GM12878 (cell line): Measurements from ENCODE around the gene CYP27A1. TPM values are rescaled to one million over a fixed set of nuclear protein-coding genes. Genes with fewer than 3 reads are reported as not detected.

ENCODE experiments used
- ATAC-seq: fragments of 200-7000 bp; cut with Tn5 transposase; 3 replicates; pipeline ENCODE4 v1.9.1; 2020; ENCODE audit warnings: mild to moderate bottlenecking, moderate library complexity
- BruUV-seq: library from RNA; stranded (reverse); fragments of 400-500 nt; replicated peaks from 2 replicates; lab custom pipeline; 2021; lab: Mats Ljungman, UMichigan
- CTCF ChIA-PET: fragments of 300-600 bp; sonication (Branson Sonifier 250); formaldehyde crosslinking; extraction: SDS; loops from one replicate; lab custom pipeline; 2021; ENCODE audit warnings: inconsistent platforms; lab: Yijun Ruan, JAX
- POLR2A ChIA-PET: fragments of 350-600 bp; formaldehyde crosslinking; extraction: SDS; loops from one replicate; lab custom pipeline; 2021; ENCODE audit warnings: inconsistent platforms; lab: Charles Lee
- RAD21 ChIA-PET: fragments of 300-600 bp; sonication (Branson Sonifier 250); formaldehyde crosslinking; loops from one replicate; lab custom pipeline; 2023; ENCODE audit warnings: antibody characterized with exemption; ENCODE audit not compliant: unreplicated experiment; lab: Charles Lee
- SMC1A ChIA-PET: fragments of 300-600 bp; sonication (Branson Sonifier 250); formaldehyde crosslinking; loops from one replicate; lab custom pipeline; 2023; ENCODE audit not compliant: unreplicated experiment, uncharacterized antibody; lab: Charles Lee
- DNase-seq: peaks from one replicate; pipeline ENCODE4 v3.0.0-alpha.2; 2011; ENCODE audit warnings: low read depth, low spot score
- FAIRE-seq: peaks from 3 replicates; lab custom pipeline; 2011; peaks lifted over from hg19 to GRCh38; lab: Jason Lieb, UNC
- H2AFZ ChIP-seq: 2 replicates; pipeline ENCODE4 v1.6.0; 2011; ENCODE audit warnings: low read depth, low read length, control low read depth; ENCODE audit not compliant: control insufficient read depth
- H3K27ac ChIP-seq: 2 replicates; pipeline ENCODE4 v1.5.1; 2011; ENCODE audit warnings: control low read depth; ENCODE audit not compliant: control insufficient read depth, insufficient read depth
- H3K27me3 ChIP-seq, 2 experiments: replicated peaks in 1 of 2; 2 replicates each; pipeline versions ENCODE4 v1.6.0 to v1.6.1; 2011; ENCODE audit warnings: low read length in 1 of 2; ENCODE audit not compliant: control insufficient read depth in 2 of 2, insufficient read depth in 2 of 2
- H3K36me3 ChIP-seq, 2 experiments: 2 replicates each; pipeline ENCODE4 v1.5.1; 2011; ENCODE audit warnings: low read length in 1 of 2; ENCODE audit not compliant: control insufficient read depth in 2 of 2, insufficient read depth in 2 of 2
- H3K4me1 ChIP-seq: 2 replicates; pipeline ENCODE4 v1.6.1; 2011; ENCODE audit warnings: mild to moderate bottlenecking, low read length, moderate library complexity, mixed read lengths; ENCODE audit not compliant: control insufficient read depth, insufficient read depth
- H3K4me2 ChIP-seq: 2 replicates; pipeline ENCODE4 v1.6.0; 2011; ENCODE audit warnings: control low read depth; ENCODE audit not compliant: control insufficient read depth, insufficient read depth
- H3K4me3 ChIP-seq: fragments of 200-600 bp; sonication (generic); 2 replicates; pipeline ENCODE4 v1.5.1; 2016
- H3K79me2 ChIP-seq: 2 replicates; pipeline ENCODE4 v1.6.0; 2011; ENCODE audit warnings: low read length; ENCODE audit not compliant: control insufficient read depth, insufficient read depth
- H3K9ac ChIP-seq: 2 replicates; pipeline ENCODE4 v1.8.0; 2011; ENCODE audit warnings: low read length, control low read depth, mixed read lengths; ENCODE audit not compliant: control insufficient read depth, insufficient read depth
- H3K9me3 ChIP-seq: replicated peaks from 3 replicates; pipeline ENCODE4 v1.5.1; 2011; ENCODE audit warnings: mild to moderate bottlenecking, low read length; ENCODE audit not compliant: control insufficient read depth, insufficient read depth
- H4K20me1 ChIP-seq: 2 replicates; pipeline ENCODE4 v1.6.0; 2011; ENCODE audit not compliant: control insufficient read depth, insufficient read depth
- KDM1A ChIP-seq: fragments of 200-600 bp; sonication (generic); IDR thresholded peaks from 2 replicates; pipeline ENCODE4 v1.6.1; 2016; ENCODE audit warnings: borderline replicate concordance
- NFIC ChIP-seq: IDR thresholded peaks from 2 replicates; pipeline ENCODE4 v1.6.1; 2012; ENCODE audit warnings: low read depth, mild to moderate bottlenecking, inconsistent platforms, low read length, moderate library complexity
- PBX3 ChIP-seq: IDR thresholded peaks from 2 replicates; pipeline ENCODE4 v1.6.1; 2011; ENCODE audit warnings: mild to moderate bottlenecking, low read depth, low read length, moderate library complexity; ENCODE audit not compliant: insufficient replicate concordance
- ZSCAN29 ChIP-seq: fragments of 450-650 bp; IDR thresholded peaks from 2 replicates; pipeline ENCODE4 v1.6.1; 2017; ENCODE audit warnings: mild to moderate bottlenecking, moderate library complexity
- ZZZ3 ChIP-seq: IDR thresholded peaks from 2 replicates; pipeline ENCODE4 v1.6.1; 2011; ENCODE audit warnings: low read depth; ENCODE audit not compliant: control insufficient read depth, insufficient read length
- WGBS: methylation state at CpG from one replicate; pipeline ENCODE4 v1.1.6; 2016; ENCODE audit warnings: low lambda C conversion rate; ENCODE audit not compliant: insufficient replicate concordance, insufficient coverage; ENCODE audit errors: missing lambda C conversion rate; 5-methylcytosine and 5-hydroxymethylcytosine counted together
- in situ Hi-C: fragments of 300-500 bp; cut with MboI; formaldehyde crosslinking; loops from 9 replicates; pipeline ENCODE4 v1.14.3; 2018; ENCODE audit warnings: mixed read lengths
- intact Hi-C: fragments of 100-400 bp; cut with micrococcal nuclease; formaldehyde crosslinking; loops from one replicate; pipeline ENCODE4 v1.14.2; 2022; ENCODE audit not compliant: unreplicated experiment
- polyA plus RNA-seq, 11 experiments: library from polyadenylated mRNA; depleted of rRNA in 4 of 11; unstranded in 6 of 11; stranded (reverse) in 5 of 11; fragments of >200 nt; fragmentation: Nextera tagmentation in 4 of 11; fragmentation: Illumina TruSeq in 1 of 11; extraction: Ambion mirVana in 4 of 11; extraction: Trizol in 1 of 11; gene quantifications; 1 replicate in 1 of 11; 2 replicates in 10 of 11; pipeline versions ENCODE4 v1.2.1 to v1.2.3, GENCODE V29; 2011 to 2016; ENCODE audit warnings: inconsistent platforms in 2 of 11, missing spikeins in 2 of 11, low read depth in 1 of 11
- total RNA-seq, 4 experiments: library from RNA; depleted of rRNA in 3 of 4; stranded (reverse); fragments of >200 nt in 3 of 4; fragmentation: Illumina TruSeq in 1 of 4; extraction: Trizol in 1 of 4; gene quantifications; 2 replicates each; pipeline versions ENCODE4 v1.2.1 to v1.2.3, GENCODE V29; 2013 to 2021

Gene CYP27A1
- total and polyA plus RNA-seq, 10 of the 15 experiments (the other 5 are each of a cell fraction or from before 2014, with no cell fraction given): 0.11 to 0.72 (median 0.18) TPM; not detected in 2

GRCh38 chr2:218833023-218833609, 51.2 kb downstream of the CYP27A1 start:
- Histone ChIP-seq H3K27me3 (peaks cover 0 to 9% of the 10 kb centered on the region in 2 experiments; a peak in 3 of 4 replicates), H3K9ac (no peak overlapping the region), H3K4me1 (no peaks in the 10 kb centered on the region), H3K36me3 (no peaks in the 10 kb centered on the region), H3K4me3 (no peak overlapping the region), H4K20me1 (no peaks in the 10 kb centered on the region), H3K9me3 (no peaks in the 10 kb centered on the region), H2AFZ (no peak overlapping the region), H3K4me2 (no peak overlapping the region), H3K27ac (no peak overlapping the region), H3K79me2 (no peaks in the 10 kb centered on the region)
- ATAC-seq (no peak), FAIRE-seq (no peak), DNase-seq (no peak)
- ChIA-PET RAD21 (interaction anchor here (0.6 kb wide), 1 partner anchor 779 kb away, joined by 3 read pairs; no protein-coding TSS in a partner anchor), SMC1A (no interaction called here), CTCF (interaction anchor here (0.7 to 0.9 kb wide), 2 partner anchors 21 to 1374 kb away, joined by 3 read pairs; no protein-coding TSS in a partner anchor), POLR2A (interaction anchor here (0.6 kb wide), 1 partner anchor 425 kb away, joined by 3 read pairs; no protein-coding TSS in a partner anchor)
- intact Hi-C loops: no loop called here
- 23% methylated on average over 4 of the region's 4 CpGs for WGBS
- in situ Hi-C loops: no loop called here
- no TSS peak for BruUV-seq
- no peak for TF ChIP-seq NFIC
- no peak for TF ChIP-seq ZZZ3
- no peak for TF ChIP-seq PBX3
- no peak for TF ChIP-seq ZSCAN29
- no peak for TF ChIP-seq KDM1A
